Activated naive CD4-positive, alpha-beta T cell treated with anti-CD3 and anti-CD28 coated beads for 36 hours (primary cell): ENCODE data around the gene HMGN1. TPM values are rescaled to one million over a fixed set of nuclear protein-coding genes. Genes with fewer than 3 reads are reported as not detected.

Source experiments
- CTCF ChIA-PET: fragments of 350-600 bp; sonication (Branson Sonifier 250); formaldehyde crosslinking; loops from one replicate; lab custom pipeline; 2021; ENCODE audit warnings: antibody characterized with exemption; lab: Charles Lee
- DNase-seq: peaks from one replicate; pipeline ENCODE4 v3.0.0-alpha.2; 2020
- H3K27ac Mint-ChIP-seq: one replicate; pipeline ENCODE4 v1.8.0; 2021; ENCODE audit warnings: mild to moderate bottlenecking, mixed read lengths
- H3K27me3 Mint-ChIP-seq: one replicate; pipeline ENCODE4 v1.8.0; 2021; ENCODE audit warnings: low read depth, mixed read lengths
- H3K36me3 Mint-ChIP-seq: one replicate; pipeline ENCODE4 v1.8.0; 2021; ENCODE audit warnings: low read depth, mixed read lengths
- H3K4me1 Mint-ChIP-seq: one replicate; pipeline ENCODE4 v1.8.0; 2021; ENCODE audit warnings: low read depth, mixed read lengths
- H3K4me3 Mint-ChIP-seq: one replicate; pipeline ENCODE4 v1.8.0; 2021; ENCODE audit warnings: mild to moderate bottlenecking, moderate library complexity, mixed read lengths
- H3K9me3 Mint-ChIP-seq: one replicate; pipeline ENCODE4 v1.8.0; 2021; ENCODE audit warnings: mixed read lengths
- intact Hi-C: fragments of 100-400 bp; cut with micrococcal nuclease; formaldehyde crosslinking; loops from one replicate; pipeline ENCODE4 v1.15.1; 2023
- total RNA-seq, 2 experiments: library from RNA; stranded (reverse); gene quantifications; one replicate each; pipeline ENCODE4 v1.2.3, GENCODE V29; 2021

HMGN1 gene, protein sequence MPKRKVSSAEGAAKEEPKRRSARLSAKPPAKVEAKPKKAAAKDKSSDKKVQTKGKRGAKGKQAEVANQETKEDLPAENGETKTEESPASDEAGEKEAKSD
- total RNA-seq = 100 to 1,000 TPM; 527 to 529 TPM

DNA sequence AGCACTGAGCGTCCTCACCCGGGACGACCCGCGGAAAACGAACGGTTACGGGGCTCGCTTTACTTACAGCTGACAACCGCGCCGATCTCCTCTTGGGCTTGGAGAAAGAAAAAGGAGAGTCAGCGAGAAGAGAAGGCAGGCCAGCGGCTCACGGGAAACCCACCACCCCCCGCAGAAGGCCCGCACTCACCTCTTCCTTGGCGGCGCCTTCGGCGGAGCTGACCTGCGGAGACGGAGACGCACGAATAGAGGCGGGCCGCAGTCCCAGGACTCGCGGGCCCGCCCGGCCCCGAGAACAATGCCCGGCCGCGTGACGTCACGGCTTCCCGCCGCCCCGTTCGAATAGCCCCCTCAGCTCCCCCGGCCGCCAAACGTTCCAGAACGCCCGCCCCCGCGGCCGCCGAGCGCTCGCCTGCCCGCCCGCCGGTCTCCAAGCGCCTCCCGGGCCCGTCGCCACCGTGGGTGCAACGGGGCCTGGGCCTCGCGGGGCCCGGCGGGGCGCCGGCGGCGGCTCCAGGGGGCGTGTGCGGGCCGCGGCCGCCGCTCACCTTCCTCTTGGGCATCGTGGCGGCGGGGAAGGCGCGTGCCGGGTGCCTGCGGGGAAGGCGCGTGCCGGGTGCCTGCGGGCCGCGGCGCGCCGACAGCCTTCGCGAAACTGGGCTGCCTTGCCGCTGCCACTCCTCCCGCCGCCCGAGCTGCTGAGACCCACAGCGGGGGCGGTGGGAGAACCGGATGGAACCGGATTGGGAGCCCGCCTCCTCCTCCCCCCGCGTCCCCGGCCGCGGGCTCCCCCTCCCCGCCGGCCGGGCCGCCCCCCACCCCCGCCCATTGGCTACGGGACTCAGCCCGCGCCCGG, at the start of gene HMGN1:
TSS of gene HMGN1 (minus strand) at position 734 of the 856 bp plus-strand sequence. CDS start at position 563, 171 bp downstream.
- Mint-ChIP-seq H3K9me3 (no peaks in the 10 kb centered on the region), H3K4me1 (peaks cover 33% of the 10 kb centered on the region), H3K36me3 (peaks cover 30% of the 10 kb centered on the region), H3K4me3 (peak within 1 kb of the TSS; percentile 99), H3K27me3 (no peaks in the 10 kb centered on the region), H3K27ac (peak within 1 kb of the TSS; percentile 99)
- intact Hi-C loops = loop anchor here (1.0 kb wide), 7 partner anchors 32 to 581 kb away; partner anchors contain the start of genes ETS2, LCA5L and PSMG1
- peak; percentile 89 for DNase-seq
- CTCF ChIA-PET = interaction anchor here (0.6 to 2.1 kb wide), 6 partner anchors 31 to 329 kb away, joined by 3 to 8 read pairs (median 4); partner anchors contain the start of gene PSMG1

DNA sequence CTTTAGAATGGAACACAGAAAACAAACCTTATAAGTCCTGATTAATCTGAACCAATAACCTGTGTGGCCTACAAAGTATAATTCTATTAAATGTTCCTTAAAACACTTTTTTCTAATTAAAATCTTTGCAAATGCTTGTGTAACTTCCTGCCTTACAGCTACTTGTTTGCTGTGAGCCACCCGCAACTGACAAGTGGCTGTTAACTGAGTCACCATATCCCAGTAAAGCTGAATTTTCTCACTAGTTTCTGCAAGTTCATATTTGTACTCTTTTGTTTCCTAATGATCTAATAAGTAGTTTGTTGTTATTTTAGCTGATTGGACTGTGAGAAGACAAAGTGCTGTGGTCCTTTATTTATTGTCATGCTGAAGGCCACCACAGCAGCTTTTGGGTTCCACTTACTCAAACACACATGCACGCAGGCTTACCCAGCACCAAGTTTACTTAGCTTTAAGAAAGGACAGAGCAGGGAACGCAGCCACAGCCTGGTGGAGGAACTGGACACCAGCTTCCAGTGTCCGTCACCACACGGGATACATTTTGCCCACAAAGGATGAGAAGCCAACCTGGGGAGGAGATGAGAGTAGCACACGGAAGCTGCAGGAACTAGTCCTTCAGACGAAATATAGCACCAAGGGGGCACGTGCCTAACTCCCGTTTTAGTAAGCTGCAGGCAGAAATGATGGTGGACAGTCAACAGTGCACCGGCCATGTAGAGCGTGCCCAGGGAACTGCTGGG, 48.9 kb upstream of the HMGN1 start:
- DNase-seq = no peak
- Mint-ChIP-seq H3K4me3 (no peak overlapping the region), H3K36me3 (peaks cover 14% of the 10 kb centered on the region), H3K27ac (no peak overlapping the region), H3K27me3 (no peaks in the 10 kb centered on the region), H3K4me1 (no peaks in the 10 kb centered on the region), H3K9me3 (no peaks in the 10 kb centered on the region)
- CTCF ChIA-PET = interaction anchor here (1.3 kb wide), 1 partner anchor 44 kb away, joined by 6 read pairs; no protein-coding TSS in a partner anchor
- intact Hi-C loops = no loop called here

DNA sequence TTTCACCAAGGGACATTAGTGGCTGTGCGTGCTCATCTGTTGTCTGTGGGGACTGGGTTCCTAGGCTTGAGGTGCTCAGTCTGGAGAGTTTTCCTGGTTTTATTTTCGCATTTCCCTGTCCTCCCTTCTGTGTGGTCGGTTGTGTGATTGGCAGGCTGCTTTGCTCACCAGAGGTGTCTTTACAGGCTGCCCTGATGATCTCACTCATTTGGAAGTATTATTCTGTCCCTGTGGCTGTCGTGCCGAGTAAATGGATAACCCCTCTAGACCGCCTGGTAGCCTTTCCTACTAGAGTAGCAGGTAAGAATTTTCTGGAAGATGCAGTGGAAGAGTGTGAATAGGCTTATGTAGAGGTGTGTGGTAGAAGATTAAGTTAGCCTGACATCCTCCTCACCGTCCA, 44.1 kb upstream of the HMGN1 start:
- CTCF ChIA-PET = interaction anchor here (0.6 kb wide), 1 partner anchor 322 kb away, joined by 3 read pairs; no protein-coding TSS in a partner anchor

DNA sequence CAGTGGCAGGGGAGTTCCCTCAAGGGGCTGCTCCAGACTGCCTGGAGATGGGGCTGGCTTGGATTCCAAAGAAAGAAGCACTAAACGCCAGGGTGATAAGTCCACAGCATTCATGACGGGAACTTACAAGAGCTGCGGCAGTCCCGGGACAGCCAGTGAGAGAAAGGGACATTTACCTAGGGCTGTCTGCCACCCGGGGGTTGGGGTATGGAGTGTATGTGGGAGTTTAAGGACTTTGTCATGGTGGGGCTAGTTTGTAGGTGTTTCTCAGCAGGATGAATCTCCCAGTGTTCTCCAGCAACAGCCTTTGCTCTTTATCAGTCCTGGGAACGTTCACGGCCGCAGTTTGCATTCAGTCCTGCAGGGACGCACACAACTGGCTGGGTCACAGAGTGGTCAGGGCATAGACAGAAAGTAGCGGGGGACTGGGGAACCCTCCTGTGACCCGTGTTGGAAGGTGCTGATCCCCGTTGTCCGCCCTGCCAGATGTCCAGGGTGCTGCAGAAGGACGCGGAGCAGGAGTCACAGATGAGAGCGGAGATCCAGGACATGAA, 41.4 kb upstream of the HMGN1 start:
- intact Hi-C loops = no loop called here
- DNase-seq = no peak
- Mint-ChIP-seq H3K27ac (no peak overlapping the region), H3K9me3 (no peaks in the 10 kb centered on the region), H3K27me3 (no peaks in the 10 kb centered on the region), H3K36me3 (peaks cover 17% of the 10 kb centered on the region), H3K4me3 (no peak overlapping the region), H3K4me1 (peaks cover 23% of the 10 kb centered on the region)
- CTCF ChIA-PET = interaction anchor here (0.5 to 1.5 kb wide), 2 partner anchors 12 to 715 kb away, joined by 3 read pairs; no protein-coding TSS in a partner anchor

More for the DNA sequence above, 44.1 kb upstream of the HMGN1 start:
- H3K27me3 Mint-ChIP-seq = no peaks in the 10 kb centered on the region
- no peak overlapping the region for H3K4me3 Mint-ChIP-seq
- no peak for DNase-seq
- H3K36me3 Mint-ChIP-seq = peaks cover 23% of the 10 kb centered on the region
- peaks cover 10% of the 10 kb centered on the region for H3K4me1 Mint-ChIP-seq
- H3K27ac Mint-ChIP-seq = no peak overlapping the region
- intact Hi-C loops = no loop called here
- no peaks in the 10 kb centered on the region for H3K9me3 Mint-ChIP-seq

DNA sequence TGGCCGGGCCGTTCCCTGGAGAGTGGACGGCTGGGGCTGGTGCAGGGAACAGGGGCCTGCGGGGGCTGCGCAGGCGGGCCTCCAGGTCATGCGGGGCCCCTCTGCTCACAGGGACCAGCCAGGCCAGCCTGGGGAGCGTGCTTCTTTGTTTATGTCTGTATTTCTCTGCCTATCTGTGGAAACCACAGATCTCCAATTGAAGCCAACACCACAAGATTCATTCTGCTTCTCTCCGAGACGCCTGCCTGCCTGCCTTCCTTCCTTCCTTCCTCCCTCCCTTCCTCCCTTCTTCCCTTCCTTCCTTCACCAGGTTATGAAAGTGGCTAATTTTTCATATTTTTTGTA, 39.9 kb upstream of the HMGN1 start:
- Mint-ChIP-seq H3K4me1 (peaks cover 32% of the 10 kb centered on the region), H3K4me3 (peak overlapping the region; percentile 86), H3K36me3 (peaks cover 12% of the 10 kb centered on the region), H3K27me3 (no peaks in the 10 kb centered on the region), H3K9me3 (no peaks in the 10 kb centered on the region), H3K27ac (no peak overlapping the region)
- DNase-seq = no peak
- intact Hi-C loops = loop anchor here (1.0 to 10.0 kb wide), 10 partner anchors 8 to 881 kb away; partner anchors contain the start of gene PSMG1
- CTCF ChIA-PET = no interaction called here

DNA sequence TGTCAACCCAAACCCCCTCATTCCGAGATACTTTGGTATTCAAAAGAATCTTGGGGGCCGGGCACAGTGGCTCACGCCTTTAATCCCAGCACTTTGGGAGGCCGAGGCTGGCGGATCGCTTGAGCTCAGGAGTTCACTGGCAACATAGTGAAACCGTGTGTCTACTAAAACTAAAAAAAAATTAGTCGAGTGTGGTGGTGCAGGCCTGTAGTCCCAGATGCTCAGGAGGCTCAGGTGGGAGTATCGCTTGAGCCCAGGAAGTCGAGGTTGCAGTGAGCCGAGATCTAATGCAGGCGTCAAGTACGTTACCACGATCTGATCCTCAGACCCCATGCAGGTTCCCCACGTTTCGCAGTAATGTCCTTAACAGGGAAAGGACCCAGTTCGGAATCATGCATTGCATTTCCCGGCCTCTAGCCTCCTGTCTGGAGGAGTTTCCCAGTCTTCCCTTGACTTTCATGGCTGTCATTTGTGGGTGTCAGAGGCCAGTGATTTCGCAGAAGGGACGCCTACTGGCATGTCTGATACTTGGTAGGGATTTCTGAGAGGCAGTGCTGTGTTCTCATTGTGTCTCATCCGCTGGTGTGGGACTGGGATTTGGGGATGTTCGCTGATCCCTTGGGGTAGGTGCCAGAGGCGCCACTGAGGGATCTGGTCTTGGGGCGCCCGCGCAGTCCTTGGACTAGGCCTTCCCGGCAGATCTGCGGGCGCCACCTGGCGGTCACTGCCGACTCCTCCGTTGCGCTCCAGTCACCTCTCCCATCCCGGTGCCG, 39.3 kb upstream of the HMGN1 start:
- peaks cover 32% of the 10 kb centered on the region for H3K4me1 Mint-ChIP-seq
- peak overlapping the region; percentile 91 for H3K27ac Mint-ChIP-seq
- H3K27me3 Mint-ChIP-seq = no peaks in the 10 kb centered on the region
- intact Hi-C loops = loop anchor here (1.0 to 10.0 kb wide), 10 partner anchors 8 to 881 kb away; partner anchors contain the start of gene PSMG1
- no peaks in the 10 kb centered on the region for H3K9me3 Mint-ChIP-seq
- H3K36me3 Mint-ChIP-seq = peaks cover 12% of the 10 kb centered on the region
- peak overlapping the region; percentile 86 for H3K4me3 Mint-ChIP-seq
- peak; percentile 93 for DNase-seq
- CTCF ChIA-PET = interaction anchor here (0.6 to 2.0 kb wide), 14 partner anchors 13 to 212 kb away, joined by 3 to 8 read pairs (median 4); partner anchors contain the start of genes BRWD1, HMGN1 and PSMG1

DNA sequence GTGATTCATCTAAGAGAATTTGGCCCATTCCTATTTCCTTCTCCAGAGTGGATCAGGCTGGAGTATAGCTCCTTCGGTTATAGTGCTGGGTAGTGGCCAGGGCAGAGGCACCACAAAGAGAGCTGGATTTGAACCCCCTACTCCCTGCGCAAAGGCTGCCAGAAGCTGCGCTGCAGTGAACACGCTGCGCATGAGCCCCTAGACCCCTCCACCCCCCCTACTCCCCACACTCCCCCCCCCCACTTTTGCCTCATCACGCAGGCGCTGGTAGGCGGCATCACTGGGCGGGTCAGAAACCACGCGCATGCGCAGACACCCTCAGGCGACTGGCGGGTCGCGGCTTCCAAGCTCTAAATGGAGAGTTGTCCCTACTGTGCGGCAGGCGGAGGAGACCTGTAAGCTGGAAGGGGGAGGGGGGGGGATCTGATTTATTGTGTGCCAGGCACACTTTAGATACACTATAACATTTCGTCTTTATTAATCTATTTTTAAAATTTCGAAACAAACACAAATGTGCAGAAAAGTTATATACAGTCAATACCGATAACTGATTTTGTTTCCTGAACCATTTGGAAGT, 38.7 kb upstream of the HMGN1 start:
- intact Hi-C loops = loop anchor here (1.0 to 10.0 kb wide), 13 partner anchors 7 to 880 kb away; partner anchors contain the start of genes ETS2, HMGN1, LCA5L and PSMG1
- H3K4me1 Mint-ChIP-seq = peaks cover 33% of the 10 kb centered on the region
- peak overlapping the region; percentile 86 for H3K4me3 Mint-ChIP-seq
- H3K36me3 Mint-ChIP-seq = peaks cover 7% of the 10 kb centered on the region
- no peaks in the 10 kb centered on the region for H3K9me3 Mint-ChIP-seq
- peak; percentile 95 for DNase-seq
- H3K27ac Mint-ChIP-seq = peak overlapping the region; percentile 91
- no peaks in the 10 kb centered on the region for H3K27me3 Mint-ChIP-seq
- CTCF ChIA-PET = interaction anchor here (0.6 to 2.0 kb wide), 18 partner anchors 13 to 1964 kb away, joined by 3 to 8 read pairs (median 3); partner anchors contain the start of genes BRWD1, HMGN1 and PSMG1

DNA sequence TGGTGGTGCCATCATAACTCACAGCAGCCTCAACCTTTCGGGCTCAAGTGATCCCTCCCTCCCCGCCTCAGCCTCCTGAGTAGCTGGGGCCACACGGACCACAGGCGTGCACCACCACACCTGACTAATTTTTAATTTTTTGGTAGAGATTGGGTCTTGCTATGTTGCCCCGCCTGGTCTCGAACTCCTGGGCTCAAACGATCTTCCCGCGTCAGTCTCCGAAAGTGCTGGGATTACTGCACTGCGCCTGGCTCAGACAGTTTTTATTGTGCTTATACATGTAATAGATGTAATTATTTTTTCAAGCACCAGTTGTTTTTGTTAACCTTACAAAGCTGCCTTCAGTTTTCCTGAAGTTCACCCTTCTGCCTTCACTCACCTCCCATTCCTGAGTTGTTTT, 38.0 kb upstream of the HMGN1 start:
- no peaks in the 10 kb centered on the region for H3K27me3 Mint-ChIP-seq
- H3K36me3 Mint-ChIP-seq = peaks cover 6% of the 10 kb centered on the region
- DNase-seq = no peak
- CTCF ChIA-PET = interaction anchor here (0.6 to 2.0 kb wide), 7 partner anchors 24 to 1963 kb away, joined by 3 to 8 read pairs (median 3); partner anchors contain the start of genes BRWD1 and HMGN1
- intact Hi-C loops = loop anchor here (1.0 to 10.0 kb wide), 9 partner anchors 38 to 880 kb away; partner anchors contain the start of genes ETS2, HMGN1 and LCA5L
- no peak overlapping the region for H3K4me3 Mint-ChIP-seq
- no peak overlapping the region for H3K27ac Mint-ChIP-seq
- peaks cover 39% of the 10 kb centered on the region for H3K4me1 Mint-ChIP-seq
- no peaks in the 10 kb centered on the region for H3K9me3 Mint-ChIP-seq

DNA sequence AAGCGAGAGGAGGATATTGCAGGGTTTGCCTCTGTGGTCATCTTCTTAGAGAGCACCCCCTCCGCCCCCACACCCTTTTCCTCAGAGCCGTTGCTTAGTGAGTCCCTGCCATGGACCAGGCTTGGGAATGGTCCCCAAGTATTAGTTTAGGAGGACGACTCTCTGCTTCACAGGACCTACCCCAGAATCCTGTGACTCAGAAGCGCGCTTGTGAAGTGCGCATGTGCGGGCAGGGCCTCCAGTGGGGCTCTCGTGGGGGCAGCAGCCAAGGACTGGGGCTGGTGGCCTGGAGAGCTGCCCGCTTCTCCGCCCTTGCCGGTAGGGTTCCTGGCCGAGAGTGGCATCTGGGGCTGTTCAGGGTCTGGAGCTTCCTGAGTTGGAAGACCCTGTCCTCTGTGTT, 37.3 kb upstream of the HMGN1 start:
- Mint-ChIP-seq H3K4me1 (peaks cover 42% of the 10 kb centered on the region), H3K36me3 (peaks cover 6% of the 10 kb centered on the region), H3K9me3 (no peaks in the 10 kb centered on the region), H3K27ac (no peak overlapping the region), H3K27me3 (no peaks in the 10 kb centered on the region), H3K4me3 (peak overlapping the region; percentile 63)
- intact Hi-C loops = loop anchor here (5.0 to 10.0 kb wide), 6 partner anchors 244 to 879 kb away; no protein-coding TSS in a partner anchor
- CTCF ChIA-PET = interaction anchor here (2.0 kb wide), 1 partner anchor 71 kb away, joined by 8 read pairs; no protein-coding TSS in a partner anchor
- DNase-seq = peak; percentile 10

DNA sequence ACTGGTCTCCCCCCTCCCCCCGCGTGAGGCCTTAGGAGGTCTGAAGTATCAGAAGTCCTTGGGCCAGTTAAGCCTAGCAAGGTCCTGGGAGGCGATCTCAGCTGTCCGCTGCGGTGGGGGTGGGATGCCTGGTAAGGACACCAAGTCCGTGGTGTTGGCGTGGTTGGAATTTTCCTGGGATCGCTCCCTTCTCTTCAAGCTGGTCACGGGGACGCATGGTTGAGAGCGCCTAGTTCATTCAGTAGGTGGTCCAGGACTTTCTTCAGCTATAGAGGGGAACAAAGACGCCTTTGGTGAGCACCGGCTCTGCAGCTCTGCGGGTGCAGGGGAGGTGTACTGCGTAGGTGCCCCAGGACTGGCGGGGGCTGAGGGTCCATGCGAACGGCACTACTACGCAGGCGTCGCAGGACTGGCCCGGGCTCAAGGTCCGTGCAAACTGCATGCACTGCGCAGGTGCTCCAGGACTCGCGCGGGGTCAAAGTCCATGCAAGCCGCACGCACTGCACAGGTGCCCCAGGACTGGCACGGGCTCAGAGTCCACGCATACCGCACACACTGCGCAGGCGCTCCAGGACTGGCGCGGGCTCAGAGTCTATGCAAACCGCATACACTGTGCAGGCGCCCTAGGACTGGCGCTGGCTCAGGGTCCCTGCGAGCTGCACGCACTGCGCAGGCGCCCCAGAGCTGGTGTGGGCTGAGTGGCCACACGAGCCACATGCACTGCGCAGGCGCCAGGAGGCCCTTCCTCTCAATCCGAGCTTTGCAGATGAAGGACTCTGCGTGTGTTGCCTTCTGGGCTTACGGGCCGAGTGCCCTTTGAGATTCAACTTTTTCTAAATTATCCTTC, 36.6 kb upstream of the HMGN1 start:
- Mint-ChIP-seq H3K9me3 (no peaks in the 10 kb centered on the region), H3K36me3 (peaks cover 5% of the 10 kb centered on the region), H3K27me3 (no peaks in the 10 kb centered on the region), H3K27ac (peak overlapping the region; percentile 18), H3K4me3 (peak overlapping the region; percentile 63), H3K4me1 (peaks cover 47% of the 10 kb centered on the region)
- peak; percentile 60 for DNase-seq
- CTCF ChIA-PET = no interaction called here
- intact Hi-C loops = loop anchor here (5.0 to 10.0 kb wide), 6 partner anchors 243 to 878 kb away; no protein-coding TSS in a partner anchor
